ENCODE measurements around the gene SLC6A15.

SLC6A15 gene

GRCh38 chr12:84857525-84858208, 54.9 kb downstream of the SLC6A15 start:
- TF ChIP-seq, protein P1, sequence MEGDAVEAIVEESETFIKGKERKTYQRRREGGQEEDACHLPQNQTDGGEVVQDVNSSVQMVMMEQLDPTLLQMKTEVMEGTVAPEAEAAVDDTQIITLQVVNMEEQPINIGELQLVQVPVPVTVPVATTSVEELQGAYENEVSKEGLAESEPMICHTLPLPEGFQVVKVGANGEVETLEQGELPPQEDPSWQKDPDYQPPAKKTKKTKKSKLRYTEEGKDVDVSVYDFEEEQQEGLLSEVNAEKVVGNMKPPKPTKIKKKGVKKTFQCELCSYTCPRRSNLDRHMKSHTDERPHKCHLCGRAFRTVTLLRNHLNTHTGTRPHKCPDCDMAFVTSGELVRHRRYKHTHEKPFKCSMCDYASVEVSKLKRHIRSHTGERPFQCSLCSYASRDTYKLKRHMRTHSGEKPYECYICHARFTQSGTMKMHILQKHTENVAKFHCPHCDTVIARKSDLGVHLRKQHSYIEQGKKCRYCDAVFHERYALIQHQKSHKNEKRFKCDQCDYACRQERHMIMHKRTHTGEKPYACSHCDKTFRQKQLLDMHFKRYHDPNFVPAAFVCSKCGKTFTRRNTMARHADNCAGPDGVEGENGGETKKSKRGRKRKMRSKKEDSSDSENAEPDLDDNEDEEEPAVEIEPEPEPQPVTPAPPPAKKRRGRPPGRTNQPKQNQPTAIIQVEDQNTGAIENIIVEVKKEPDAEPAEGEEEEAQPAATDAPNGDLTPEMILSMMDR (IDR thresholded peaks at IDR 0.05; ENCODE audit: control insufficient read depth, insufficient read depth, low read depth, low read length, missing control alignments): no peak
- H3K4me3 ChIP-seq (ENCODE audit: control insufficient read depth, low read depth, low read length): no peak overlapping the region
- no peak for DNase-seq (ENCODE audit: low read depth)

DNA sequence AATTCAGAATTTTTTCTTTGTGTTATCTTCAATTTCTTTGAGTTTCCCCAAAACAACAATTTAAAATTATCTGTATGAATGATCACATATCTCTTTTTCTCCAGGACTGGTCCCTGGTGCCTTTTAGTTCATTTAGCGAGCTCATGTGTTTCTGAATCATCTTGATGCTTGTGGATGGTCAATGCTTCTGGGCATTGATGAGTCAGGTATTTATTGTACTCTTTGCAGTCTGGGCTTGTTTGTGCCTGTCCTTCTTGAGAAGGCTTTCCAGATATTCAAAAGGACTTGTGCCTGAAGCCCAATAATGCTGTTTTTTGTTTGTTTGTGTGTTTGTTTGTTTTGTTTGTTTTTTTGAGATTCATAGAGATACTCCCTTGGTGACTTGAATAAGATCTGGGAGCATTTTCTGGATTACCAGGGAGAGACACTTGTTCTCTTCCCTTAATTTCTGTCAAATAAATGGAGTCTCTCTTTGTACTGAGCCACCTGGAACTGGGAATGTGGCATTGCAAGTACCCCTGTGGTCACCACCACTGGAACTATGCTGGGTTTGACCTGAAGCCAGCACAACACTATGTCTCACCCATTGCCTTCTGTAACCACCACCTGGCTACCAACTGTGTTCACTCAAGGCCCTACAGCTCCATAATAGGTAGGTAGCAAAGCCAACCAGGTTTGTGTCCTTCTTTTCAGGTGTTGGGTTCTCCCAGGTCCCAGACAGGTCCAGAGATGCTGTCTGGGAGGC, 56.3 kb downstream of the SLC6A15 start:
- no peak for DNase-seq (ENCODE audit: low read depth)
- H3K4me3 ChIP-seq (ENCODE audit: control insufficient read depth, low read depth, low read length): no peak overlapping the region
- TF ChIP-seq, protein P1 (IDR thresholded peaks at IDR 0.05; ENCODE audit: control insufficient read depth, insufficient read depth, low read depth, low read length, missing control alignments): no peak

- no peak overlapping the region for H3K4me3 ChIP-seq (ENCODE audit: control insufficient read depth, low read depth, low read length)
- TF ChIP-seq, protein P1 (IDR thresholded peaks at IDR 0.05; ENCODE audit: control insufficient read depth, insufficient read depth, low read depth, low read length, missing control alignments): no peak
- no peak for DNase-seq (ENCODE audit: low read depth)
These were observed 68.9 kb downstream of the SLC6A15 start for GRCh38 chr12:84843593-84844144.

- TF ChIP-seq, protein P1 (IDR thresholded peaks at IDR 0.05; ENCODE audit: control insufficient read depth, insufficient read depth, low read depth, low read length, missing control alignments): peak; percentile 66
- peak; percentile 23 for DNase-seq (ENCODE audit: low read depth)
- H3K4me3 ChIP-seq (ENCODE audit: control insufficient read depth, low read depth, low read length): no peak overlapping the region
These were observed 70.1 kb downstream of the SLC6A15 start for GRCh38 chr12:84842406-84843013.

DNA sequence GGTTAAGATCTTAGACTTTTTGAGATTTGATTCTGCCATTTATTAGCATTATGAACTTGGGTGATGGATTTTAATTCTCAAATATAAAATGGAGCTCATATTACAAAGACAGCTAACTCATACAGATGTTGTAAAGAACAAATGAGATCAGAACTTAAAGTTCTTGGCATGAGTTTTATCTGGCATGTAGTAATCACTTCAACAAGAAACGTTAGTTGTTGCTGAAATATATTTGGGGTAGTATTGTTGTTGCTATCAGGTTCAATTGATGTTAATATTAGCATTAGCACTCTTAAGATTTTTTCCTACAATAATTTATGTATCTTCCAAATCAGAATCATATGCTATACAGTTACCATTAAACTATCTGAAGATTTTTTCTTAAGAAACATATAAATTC, 71.0 kb downstream of the SLC6A15 start:
- no peak overlapping the region for H3K4me3 ChIP-seq (ENCODE audit: control insufficient read depth, low read depth, low read length)
- TF ChIP-seq, protein P1 (IDR thresholded peaks at IDR 0.05; ENCODE audit: control insufficient read depth, insufficient read depth, low read depth, low read length, missing control alignments): no peak
- DNase-seq (ENCODE audit: low read depth): no peak

GRCh38 chr12:84840356-84840755, 72.2 kb downstream of the SLC6A15 start:
- no peak overlapping the region for H3K4me3 ChIP-seq (ENCODE audit: control insufficient read depth, low read depth, low read length)
- TF ChIP-seq, protein P1 (IDR thresholded peaks at IDR 0.05; ENCODE audit: control insufficient read depth, insufficient read depth, low read depth, low read length, missing control alignments): no peak
- DNase-seq (ENCODE audit: low read depth): no peak
